ENCODE data around the gene SERPINB3. TPM values are rescaled to one million over a fixed set of nuclear protein-coding genes. Genes with fewer than 3 reads are reported as not detected.

The SERPINB3 gene
- total RNA-seq, 1 donor from 2014 or later: not detected

- H3K4me1 Mint-ChIP-seq (ENCODE audit: low read depth): no peaks in the 10 kb centered on the region
- no peak overlapping the region for H3K4me3 Mint-ChIP-seq (ENCODE audit: unreplicated experiment)
- no peaks in the 10 kb centered on the region for H3K36me3 Mint-ChIP-seq (ENCODE audit: low read depth)
- H3K27me3 Mint-ChIP-seq (ENCODE audit: low read depth): no peaks in the 10 kb centered on the region
- no peak overlapping the region for H3K27ac Mint-ChIP-seq (ENCODE audit: unreplicated experiment)
- no peak for TF ChIP-seq CTCF (IDR thresholded peaks at IDR 0.05)
- peaks cover 40% of the 10 kb centered on the region for H3K9me3 Mint-ChIP-seq (ENCODE audit: low read depth)
- DNase-seq (ENCODE audit: low spot score): no peak
Observed at GRCh38 chr18:63626431-63626830, 35.3 kb downstream of the SERPINB3 start.

GRCh38 chr18:63624863-63625262 is 36.8 kb downstream of the SERPINB3 start:
- Mint-ChIP-seq H3K4me3 (ENCODE audit: unreplicated experiment) (no peak overlapping the region), H3K27ac (ENCODE audit: unreplicated experiment) (no peak overlapping the region), H3K36me3 (ENCODE audit: low read depth) (no peaks in the 10 kb centered on the region), H3K9me3 (ENCODE audit: low read depth) (peaks cover 40% of the 10 kb centered on the region), H3K27me3 (ENCODE audit: low read depth) (no peaks in the 10 kb centered on the region), H3K4me1 (ENCODE audit: low read depth) (no peaks in the 10 kb centered on the region)
- DNase-seq (ENCODE audit: low spot score): no peak
- TF ChIP-seq CTCF (IDR thresholded peaks at IDR 0.05): no peak

- no peak for DNase-seq (ENCODE audit: low spot score)
- H3K4me3 Mint-ChIP-seq (ENCODE audit: unreplicated experiment): no peak overlapping the region
- no peak for TF ChIP-seq CTCF (IDR thresholded peaks at IDR 0.05)
Observed at GRCh38 chr18:63619661-63620060, 42.0 kb downstream of the SERPINB3 start.

GRCh38 chr18:63617915-63618234 is 43.8 kb downstream of the SERPINB3 start:
- peaks cover 14% of the 10 kb centered on the region for H3K27me3 Mint-ChIP-seq (ENCODE audit: low read depth)
- no peaks in the 10 kb centered on the region for H3K4me1 Mint-ChIP-seq (ENCODE audit: low read depth)
- no peaks in the 10 kb centered on the region for H3K36me3 Mint-ChIP-seq (ENCODE audit: low read depth)
- DNase-seq (ENCODE audit: low spot score): no peak
- TF ChIP-seq CTCF (IDR thresholded peaks at IDR 0.05): no peak
- H3K9me3 Mint-ChIP-seq (ENCODE audit: low read depth): peaks cover 8% of the 10 kb centered on the region
- H3K4me3 Mint-ChIP-seq (ENCODE audit: unreplicated experiment): no peak overlapping the region
- H3K27ac Mint-ChIP-seq (ENCODE audit: unreplicated experiment): no peak overlapping the region

More at GRCh38 chr18:63619661-63620060, 42.0 kb downstream of the SERPINB3 start:
- Mint-ChIP-seq H3K4me1 (ENCODE audit: low read depth) (no peaks in the 10 kb centered on the region), H3K9me3 (ENCODE audit: low read depth) (peaks cover 12% of the 10 kb centered on the region), H3K27ac (ENCODE audit: unreplicated experiment) (no peak overlapping the region), H3K27me3 (ENCODE audit: low read depth) (peaks cover 3% of the 10 kb centered on the region), H3K36me3 (ENCODE audit: low read depth) (no peaks in the 10 kb centered on the region)

GRCh38 chr18:63617049-63617914 is 44.4 kb downstream of the SERPINB3 start:
- H3K4me3 Mint-ChIP-seq (ENCODE audit: unreplicated experiment): no peak overlapping the region
- H3K4me1 Mint-ChIP-seq (ENCODE audit: low read depth): no peaks in the 10 kb centered on the region
- no peak for DNase-seq (ENCODE audit: low spot score)
- no peak for TF ChIP-seq CTCF (IDR thresholded peaks at IDR 0.05)
- H3K9me3 Mint-ChIP-seq (ENCODE audit: low read depth): peaks cover 8% of the 10 kb centered on the region
- H3K27me3 Mint-ChIP-seq (ENCODE audit: low read depth): peaks cover 14% of the 10 kb centered on the region
- H3K27ac Mint-ChIP-seq (ENCODE audit: unreplicated experiment): no peak overlapping the region
- no peaks in the 10 kb centered on the region for H3K36me3 Mint-ChIP-seq (ENCODE audit: low read depth)
